Myocyte (in vitro differentiated cells): ENCODE data around the gene TSC22D4. TPM values are rescaled to one million over a fixed set of nuclear protein-coding genes. Genes with fewer than 3 reads are reported as not detected.

Experiments
- DNase-seq: peaks from one replicate; pipeline ENCODE4 v3.0.0-alpha.2; 2012; ENCODE audit warnings: low read depth
- total RNA-seq: library from RNA; depleted of rRNA; stranded (reverse); fragments of >200 nt; gene quantifications from 2 replicates; pipeline ENCODE4 v1.2.3, GENCODE V29; 2014

Gene TSC22D4
- total RNA-seq, 1 donor from 2014 or later = 34.6 TPM

GRCh38 chr7:100430493-100431285, 48.3 kb downstream of the TSC22D4 start:
- peak; percentile 28 for DNase-seq

- peak; percentile 99 for DNase-seq
Measured at GRCh38 chr7:100429637-100430492, 49.1 kb downstream of the TSC22D4 start, which contains the start of gene MEPCE. Gene MEPCE (plus strand): TSS chr7:100429831. CDS start chr7:100430019, 188 bp downstream.

GRCh38 chr7:100428967-100429636, 49.9 kb downstream of the TSC22D4 start:
- peak; percentile 100 for DNase-seq

GRCh38 chr7:100428199-100428966, 50.6 kb downstream of the TSC22D4 start, which contains the start of gene ZCWPW1:
Gene ZCWPW1 (minus strand): TSS chr7:100428703. CDS start chr7:100420649, 8,054 bp downstream.
- peak; percentile 99 for DNase-seq

- DNase-seq = no peak
Measured at GRCh38 chr7:100427762-100428198, 51.2 kb downstream of the TSC22D4 start.

- no peak for DNase-seq
Measured at GRCh38 chr7:100426516-100426915, 52.5 kb downstream of the TSC22D4 start.

GRCh38 chr7:100425347-100425746, 53.7 kb downstream of the TSC22D4 start:
- DNase-seq = no peak

GRCh38 chr7:100423315-100423714, 55.7 kb downstream of the TSC22D4 start:
- no peak for DNase-seq

- no peak for DNase-seq
Measured at GRCh38 chr7:100419660-100420226, 59.3 kb downstream of the TSC22D4 start.

GRCh38 chr7:100418930-100419659, 59.9 kb downstream of the TSC22D4 start:
- DNase-seq = no peak

Other genes starting within 250 kb of the TSC22D4 start
- not detected in 2 replicates for gene SPDYE3, start 171.5 kb downstream of the TSC22D4 start, total RNA-seq
- 10.7 and 11.0 TPM in 2 replicates for gene PILRB, start 121.1 kb downstream of the TSC22D4 start, total RNA-seq
- 0.51 TPM in 1 of 2 replicates, not detected in the other for gene PILRA, start 105.7 kb downstream of the TSC22D4 start, total RNA-seq
- gene ZCWPW1, start 50.5 kb downstream of the TSC22D4 start, total RNA-seq = 4.9 and 8.3 TPM in 2 replicates
- 38.1 and 41.3 TPM in 2 replicates for gene MEPCE, start 49.4 kb downstream of the TSC22D4 start, total RNA-seq
- gene PPP1R35, start 42.7 kb downstream of the TSC22D4 start, total RNA-seq = 42.2 and 44.3 TPM in 2 replicates
- gene SPACDR, start 15.0 kb downstream of the TSC22D4 start, total RNA-seq = 0.31 and 0.48 TPM in 2 replicates
- gene NYAP1, start 4.7 kb upstream of the TSC22D4 start, total RNA-seq = 0.05 TPM in 1 of 2 replicates, not detected in the other
- gene AGFG2, start 60.0 kb upstream of the TSC22D4 start, total RNA-seq = 10.5 and 11.7 TPM in 2 replicates
- gene SAP25, start 94.7 kb upstream of the TSC22D4 start, total RNA-seq = 0.21 TPM in 1 of 2 replicates, not detected in the other
- gene LRCH4, start 106.9 kb upstream of the TSC22D4 start, total RNA-seq = 63.1 and 99.7 TPM in 2 replicates
- 0.21 and 1.2 TPM in 2 replicates for gene FBXO24, start 107.1 kb upstream of the TSC22D4 start, total RNA-seq
- 14.1 and 16.6 TPM in 2 replicates for gene PCOLCE, start 123.1 kb upstream of the TSC22D4 start, total RNA-seq
- gene MOSPD3, start 133.3 kb upstream of the TSC22D4 start, total RNA-seq = 8.1 and 10.9 TPM in 2 replicates
- not detected in 2 replicates for gene TFR2, start 162.3 kb upstream of the TSC22D4 start, total RNA-seq
- gene ACTL6B, start 177.2 kb upstream of the TSC22D4 start, total RNA-seq = not detected in 2 replicates
- 96.5 and 115 TPM in 2 replicates for gene GNB2, start 194.5 kb upstream of the TSC22D4 start, total RNA-seq
- 25.8 and 30.4 TPM in 2 replicates for gene GIGYF1, start 215.0 kb upstream of the TSC22D4 start, total RNA-seq
- gene POP7, start 226.9 kb upstream of the TSC22D4 start, total RNA-seq = 36.2 and 46.9 TPM in 2 replicates
- gene EPO, start 241.3 kb upstream of the TSC22D4 start, total RNA-seq = 0.16 and 0.88 TPM in 2 replicates